COLO829 (cell line): ENCODE data around the gene LRP1B.
"Not testable (repeated sequence)": the region's sequence is repeated elsewhere in the genome, so short reads cannot be mapped to it uniquely, and the experiment has no call there.

ENCODE experiments used
- DNase-seq: peaks from one replicate; pipeline ENCODE4 v3.0.0; 2012; ENCODE audit warnings: low spot score

LRP1B gene

GRCh38 chr2:140440815-140441214, 1690.0 kb downstream of the LRP1B start:
- no peak for DNase-seq

GRCh38 chr2:140436936-140437335, 1693.9 kb downstream of the LRP1B start:
- no peak for DNase-seq

- DNase-seq = not testable (repeated sequence)
Observed at GRCh38 chr2:140427033-140427432, 1703.8 kb downstream of the LRP1B start.

- no peak for DNase-seq
Observed at GRCh38 chr2:140424471-140424870, 1706.3 kb downstream of the LRP1B start.

- DNase-seq = no peak
Observed at GRCh38 chr2:140422759-140423158, 1708.1 kb downstream of the LRP1B start.

- DNase-seq = no peak
Observed at GRCh38 chr2:140417504-140417903, 1713.3 kb downstream of the LRP1B start.

GRCh38 chr2:140416577-140416976, 1714.2 kb downstream of the LRP1B start:
- DNase-seq = no peak

GRCh38 chr2:140415035-140415434, 1715.8 kb downstream of the LRP1B start:
- not testable (repeated sequence) for DNase-seq

- DNase-seq = no peak
Observed at GRCh38 chr2:140410695-140411094, 1720.1 kb downstream of the LRP1B start.

GRCh38 chr2:140401056-140401455, 1729.8 kb downstream of the LRP1B start:
- DNase-seq = no peak

GRCh38 chr2:140392824-140393223, 1738.0 kb downstream of the LRP1B start:
- no peak for DNase-seq

GRCh38 chr2:140384946-140385345, 1745.9 kb downstream of the LRP1B start:
- no peak for DNase-seq

- DNase-seq = no peak
Observed at GRCh38 chr2:140383781-140384180, 1747.0 kb downstream of the LRP1B start.

- peak; percentile 8 for DNase-seq
Observed at GRCh38 chr2:140376686-140377085, 1754.1 kb downstream of the LRP1B start.

GRCh38 chr2:140363131-140363530, 1767.7 kb downstream of the LRP1B start:
- DNase-seq = no peak

GRCh38 chr2:140362361-140362760, 1768.5 kb downstream of the LRP1B start:
- no peak for DNase-seq

GRCh38 chr2:140359056-140359771, 1771.6 kb downstream of the LRP1B start:
- no peak for DNase-seq

- no peak for DNase-seq
Observed at GRCh38 chr2:140356697-140357096, 1774.1 kb downstream of the LRP1B start.

- no peak for DNase-seq
Observed at GRCh38 chr2:140355511-140356090, 1775.2 kb downstream of the LRP1B start.

GRCh38 chr2:140354544-140354943, 1776.3 kb downstream of the LRP1B start:
- no peak for DNase-seq

- no peak for DNase-seq
Observed at GRCh38 chr2:140353541-140353940, 1777.3 kb downstream of the LRP1B start.

GRCh38 chr2:140351692-140352091, 1779.1 kb downstream of the LRP1B start:
- no peak for DNase-seq

GRCh38 chr2:140349695-140350094, 1781.1 kb downstream of the LRP1B start:
- no peak for DNase-seq

- DNase-seq = no peak
Observed at GRCh38 chr2:140348826-140349225, 1782.0 kb downstream of the LRP1B start.
